Measurements from ENCODE around the gene SLC22A2.

Gene SLC22A2

DNA sequence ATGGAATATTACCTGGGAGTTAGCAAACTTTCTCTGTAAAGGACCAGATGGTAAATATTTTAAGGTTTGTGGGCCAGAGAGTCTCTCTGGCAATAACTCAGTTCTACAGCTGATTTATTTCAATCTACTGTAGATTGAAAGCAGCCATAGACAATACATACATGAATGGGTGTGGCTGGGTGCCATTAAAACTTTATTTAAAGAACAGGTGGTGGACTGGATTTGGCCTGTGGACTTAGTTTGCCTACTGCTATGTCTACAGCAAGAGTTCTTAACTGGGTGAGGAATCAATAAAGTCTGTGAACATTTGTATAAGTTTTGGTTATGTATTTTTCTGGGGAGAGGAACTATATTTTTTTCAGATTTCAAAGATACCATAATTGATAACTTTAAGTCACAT lies 55.1 kb downstream of the SLC22A2 start:
- no peak for DNase-seq

DNA sequence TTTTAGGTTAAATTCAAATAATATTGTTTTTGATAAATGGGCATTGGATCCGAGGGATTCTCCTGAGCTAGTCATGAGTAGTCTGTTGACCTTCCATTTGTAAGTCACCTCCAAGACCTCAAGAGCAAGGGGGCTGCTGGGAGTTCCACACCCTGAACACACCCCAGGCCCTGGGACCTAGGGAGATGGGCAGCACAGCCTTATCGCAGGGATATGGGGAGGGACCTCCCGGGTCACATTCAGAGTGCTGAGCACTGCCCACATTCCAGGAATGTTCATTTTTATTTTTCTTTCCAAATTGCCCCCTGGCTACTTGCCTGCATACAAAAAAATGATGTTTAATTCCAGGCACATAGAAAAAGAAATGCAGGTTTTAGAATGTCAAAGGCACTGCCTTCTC lies 55.5 kb downstream of the SLC22A2 start:
- DNase-seq, result no peak

DNA sequence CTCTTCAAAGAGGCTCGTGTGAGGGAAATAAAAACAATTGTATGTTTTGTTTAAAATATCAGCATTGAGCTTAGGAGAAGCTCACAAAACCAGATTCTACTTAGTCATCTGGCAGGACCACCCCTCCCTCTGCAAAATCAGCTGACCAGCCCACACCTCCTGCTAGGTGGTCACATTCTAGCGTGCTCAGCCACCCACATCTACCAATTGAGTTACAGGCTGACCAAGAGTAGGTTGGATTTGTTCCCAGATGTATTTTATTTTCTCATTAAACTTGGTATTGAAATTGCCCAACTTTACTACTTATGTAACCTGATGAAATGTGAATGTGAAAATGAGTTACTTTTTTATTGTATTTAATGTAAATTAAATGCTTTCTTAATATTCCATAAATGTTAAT lies 56.2 kb downstream of the SLC22A2 start:
- no peak for DNase-seq

DNA sequence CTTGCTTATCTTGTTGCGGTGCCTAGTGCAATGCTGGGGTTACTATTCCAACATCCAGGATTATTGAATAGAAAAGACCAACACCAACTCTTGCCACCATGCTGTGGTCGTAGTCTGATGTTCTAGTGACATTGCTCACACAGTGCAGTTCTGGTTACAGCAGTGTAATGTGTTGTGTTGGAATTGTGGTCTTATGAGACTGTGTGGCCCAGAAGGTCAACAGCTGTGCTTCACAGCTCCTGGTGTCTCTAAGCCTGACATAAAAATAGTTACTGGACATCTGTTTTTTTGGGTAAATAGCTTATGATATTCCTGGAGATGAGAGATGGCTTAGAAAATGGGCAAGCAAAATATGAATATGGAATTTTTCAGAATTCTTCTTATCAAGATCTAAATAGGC lies 57.6 kb downstream of the SLC22A2 start:
- no peak for DNase-seq

DNA sequence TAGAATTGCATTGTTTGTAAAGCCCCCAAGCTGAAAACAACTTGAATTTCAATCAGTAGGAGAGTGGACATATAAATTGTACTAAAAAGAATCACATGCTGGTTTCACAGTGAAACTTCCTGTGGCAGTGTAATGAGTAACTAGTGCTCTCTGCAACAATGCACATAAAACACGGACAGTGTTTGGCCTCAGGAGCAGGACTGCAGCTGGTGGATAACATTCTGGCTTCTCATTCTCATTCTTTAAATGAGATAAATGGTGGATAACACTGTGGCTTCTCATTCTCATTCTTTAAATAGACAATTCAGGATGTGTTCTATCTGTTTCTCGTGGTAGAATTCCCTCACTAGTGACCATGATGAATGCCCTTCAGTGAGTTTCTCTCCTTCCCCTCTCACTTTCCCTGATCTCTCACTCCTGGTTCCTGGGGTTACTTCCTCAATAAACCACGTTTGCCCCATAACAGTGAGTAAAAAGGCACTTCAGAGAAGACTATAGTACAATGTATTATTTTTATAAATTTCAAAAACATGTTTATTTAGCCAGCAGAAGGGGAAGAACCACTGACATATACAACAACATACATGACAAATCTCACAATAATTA lies 59.9 kb downstream of the SLC22A2 start:
- no peak for DNase-seq

DNA sequence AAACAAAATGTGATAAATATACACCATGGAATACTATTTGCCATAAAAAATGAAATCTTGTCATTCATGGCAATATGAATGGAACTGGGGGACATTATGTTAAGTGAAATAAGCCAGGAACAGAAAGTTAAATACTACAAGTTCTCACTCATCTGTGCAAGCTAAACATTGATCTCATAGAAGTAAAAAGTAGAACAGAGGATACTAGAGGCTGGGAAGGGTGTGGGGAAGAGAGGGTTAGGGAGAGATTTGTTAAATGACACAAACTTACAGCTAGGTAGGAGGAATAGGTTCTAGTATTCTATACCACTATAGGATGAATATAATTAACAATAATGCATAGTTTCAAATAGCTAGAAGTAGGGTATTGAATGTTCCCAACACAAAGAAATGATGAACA lies 61.0 kb downstream of the SLC22A2 start:
- no peak for DNase-seq

DNA sequence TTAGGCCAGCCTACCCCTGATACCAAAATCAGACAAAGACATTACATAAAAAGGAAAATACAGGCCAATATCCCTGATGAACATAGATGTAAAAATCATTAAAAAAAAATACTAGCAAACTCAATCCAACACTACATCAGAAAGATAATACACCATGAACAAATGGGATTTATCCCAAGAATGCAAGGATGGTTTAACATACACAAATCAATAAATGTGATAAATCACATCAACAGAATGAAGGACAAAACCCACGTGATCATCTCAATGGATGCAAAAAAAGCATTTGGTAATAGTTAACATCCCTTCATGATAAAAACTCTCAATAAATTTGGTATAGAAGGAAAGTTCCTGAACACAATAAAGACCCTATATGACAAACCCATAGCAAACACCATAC lies 63.8 kb downstream of the SLC22A2 start:
- DNase-seq, result no peak

DNA sequence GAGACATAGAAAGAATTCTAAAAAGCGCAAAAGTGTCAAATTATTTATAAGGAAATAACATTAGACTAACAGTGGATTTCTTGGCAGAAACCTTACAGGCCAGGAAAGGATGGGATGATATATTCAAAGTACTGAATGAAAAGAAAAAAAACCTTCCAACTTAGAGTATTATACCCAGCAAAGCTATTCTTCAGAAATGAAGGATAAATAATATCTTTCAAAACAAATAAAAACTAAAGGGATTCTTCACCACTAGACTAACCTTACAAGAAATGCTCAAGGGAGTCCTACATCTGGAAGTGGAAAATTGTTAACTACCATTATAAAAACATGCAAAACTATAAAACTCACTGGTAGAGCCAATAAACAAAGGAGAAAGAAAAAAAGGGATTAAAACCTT lies 65.8 kb downstream of the SLC22A2 start:
- DNase-seq, result no peak

DNA sequence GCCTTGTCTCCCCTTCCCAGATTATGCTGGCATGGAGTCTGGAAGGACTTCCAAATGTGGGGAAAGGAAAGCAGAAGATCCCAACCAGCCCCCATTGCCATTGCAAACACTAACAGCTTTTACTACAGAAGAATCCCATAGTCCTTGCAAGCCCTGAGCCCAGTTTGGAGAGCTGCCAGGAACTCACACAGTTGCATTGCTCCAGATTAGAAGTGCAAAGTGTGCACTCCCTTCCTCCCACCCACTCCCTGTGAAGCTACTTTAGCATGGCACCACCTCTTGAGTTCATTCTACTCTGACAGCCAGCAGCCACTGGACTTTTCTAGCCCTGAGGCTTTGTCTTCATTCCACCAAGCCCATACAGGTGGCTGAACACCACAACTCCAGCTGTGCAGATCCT lies 67.6 kb downstream of the SLC22A2 start:
- DNase-seq, result no peak

DNA sequence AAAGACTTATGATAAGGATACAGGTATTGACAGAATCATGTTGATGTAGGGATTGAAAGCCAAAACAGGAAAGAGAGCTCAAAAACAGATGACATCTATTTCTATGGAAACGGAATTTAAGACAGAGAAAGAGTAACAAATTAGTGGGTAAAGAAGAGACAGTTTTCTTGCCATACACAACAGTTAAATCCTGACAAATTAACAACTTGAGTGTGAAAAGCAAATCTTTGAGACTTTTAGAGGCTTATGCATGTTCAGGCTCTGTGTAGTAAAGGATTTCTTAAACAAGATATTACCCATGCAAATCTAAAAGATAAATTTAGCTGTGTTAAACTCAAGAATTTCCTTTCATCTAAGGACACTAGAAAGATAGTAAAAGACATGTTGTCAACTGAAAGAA lies 68.5 kb downstream of the SLC22A2 start:
- no peak for DNase-seq

DNA sequence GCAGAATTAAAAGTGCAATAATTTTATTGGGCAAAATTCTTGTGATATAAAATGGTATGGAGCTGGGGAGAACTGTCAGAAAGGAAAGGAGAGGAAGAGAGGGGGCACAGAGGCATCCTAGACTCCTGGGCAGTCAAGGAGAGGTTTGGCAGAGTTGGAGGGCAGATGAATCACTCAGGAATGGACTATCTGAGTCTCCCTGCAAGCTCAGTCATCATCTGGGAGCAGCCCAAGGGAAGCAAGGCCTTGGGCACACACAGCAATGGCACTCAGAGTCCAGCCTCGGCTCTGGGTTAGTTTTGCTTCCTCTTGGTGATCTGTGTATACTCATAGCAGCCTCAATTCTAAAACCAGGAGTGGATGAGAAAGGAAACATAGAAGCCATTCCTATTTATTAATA lies 69.8 kb downstream of the SLC22A2 start:
- DNase-seq, result no peak

DNA sequence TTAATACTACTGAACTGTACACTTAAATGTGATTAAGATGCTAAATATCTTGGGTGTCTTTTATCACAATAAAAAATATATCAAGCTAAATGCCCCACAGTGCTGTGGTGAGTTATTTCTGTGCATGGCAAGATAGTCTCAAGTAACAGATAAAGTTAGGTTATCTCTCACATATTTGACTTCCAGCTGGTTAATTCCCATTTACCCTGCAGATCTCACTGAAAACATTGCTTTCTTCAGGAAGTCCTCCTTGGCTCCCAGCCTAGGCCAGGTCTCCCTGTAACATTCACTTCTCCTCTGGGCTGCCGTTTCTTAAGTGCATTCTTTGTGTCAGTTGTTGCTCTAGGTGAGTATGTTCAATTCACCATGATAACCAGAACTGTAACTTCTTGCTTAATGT lies 77.9 kb downstream of the SLC22A2 start:
- no peak for DNase-seq

DNA sequence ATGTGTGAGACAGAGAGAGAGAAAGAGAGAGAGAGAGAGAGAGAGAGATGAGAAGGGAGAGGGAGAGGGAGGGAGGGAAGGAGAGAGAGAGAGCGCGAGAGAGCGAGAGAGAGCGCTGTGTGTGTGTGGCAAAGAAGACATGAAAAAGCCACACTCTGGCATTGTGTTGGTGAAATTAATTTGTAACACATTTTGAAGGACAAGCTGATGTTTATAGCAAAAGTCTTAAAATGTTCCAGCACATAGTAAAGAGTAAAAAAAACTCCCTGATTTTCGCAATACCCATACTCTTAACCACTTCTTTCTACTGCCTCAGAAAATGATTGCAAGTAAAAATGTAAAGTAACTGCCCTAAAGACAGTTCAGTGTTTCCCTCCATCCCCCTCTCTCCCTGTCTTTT lies 80.3 kb downstream of the SLC22A2 start:
- no peak for DNase-seq

DNA sequence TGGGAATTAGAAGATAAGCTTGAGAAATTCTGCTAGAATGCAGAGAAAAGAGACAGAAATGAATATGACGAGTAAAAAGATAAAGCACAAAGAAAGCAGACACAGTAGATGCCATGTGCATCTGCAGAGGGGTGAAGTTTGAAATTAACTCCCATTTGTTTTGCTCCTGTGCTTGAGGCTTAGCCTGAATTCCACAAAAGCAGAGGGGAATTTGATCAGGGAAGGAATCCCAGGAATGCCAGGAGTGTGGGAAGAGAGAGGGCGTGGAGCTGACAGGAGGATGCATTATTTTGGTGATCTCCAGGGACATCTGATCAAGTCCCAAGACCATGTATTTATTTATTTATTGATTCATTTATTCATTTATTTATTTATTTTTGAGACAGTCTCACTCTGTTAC lies 81.4 kb downstream of the SLC22A2 start:
- DNase-seq, result no peak

DNA sequence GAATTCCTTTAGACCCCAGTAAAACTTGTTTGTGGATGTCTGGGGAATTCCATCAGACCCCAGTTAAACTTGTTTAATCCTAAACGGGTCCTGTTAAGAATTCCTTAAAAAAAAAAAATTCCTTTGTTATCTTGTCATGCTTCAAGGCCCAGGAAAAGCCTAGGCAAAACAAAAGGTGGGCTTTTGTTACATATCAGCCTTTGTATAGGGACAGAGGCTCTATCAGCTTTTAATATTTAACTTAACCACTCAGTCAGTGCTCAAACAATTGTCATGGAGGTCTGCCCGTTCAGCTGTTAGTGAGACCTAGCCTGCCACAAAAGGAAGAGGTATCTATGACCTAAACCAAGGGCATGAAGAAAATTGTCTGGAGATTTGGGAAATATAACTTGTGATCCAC lies 83.9 kb downstream of the SLC22A2 start:
- no peak for DNase-seq

DNA sequence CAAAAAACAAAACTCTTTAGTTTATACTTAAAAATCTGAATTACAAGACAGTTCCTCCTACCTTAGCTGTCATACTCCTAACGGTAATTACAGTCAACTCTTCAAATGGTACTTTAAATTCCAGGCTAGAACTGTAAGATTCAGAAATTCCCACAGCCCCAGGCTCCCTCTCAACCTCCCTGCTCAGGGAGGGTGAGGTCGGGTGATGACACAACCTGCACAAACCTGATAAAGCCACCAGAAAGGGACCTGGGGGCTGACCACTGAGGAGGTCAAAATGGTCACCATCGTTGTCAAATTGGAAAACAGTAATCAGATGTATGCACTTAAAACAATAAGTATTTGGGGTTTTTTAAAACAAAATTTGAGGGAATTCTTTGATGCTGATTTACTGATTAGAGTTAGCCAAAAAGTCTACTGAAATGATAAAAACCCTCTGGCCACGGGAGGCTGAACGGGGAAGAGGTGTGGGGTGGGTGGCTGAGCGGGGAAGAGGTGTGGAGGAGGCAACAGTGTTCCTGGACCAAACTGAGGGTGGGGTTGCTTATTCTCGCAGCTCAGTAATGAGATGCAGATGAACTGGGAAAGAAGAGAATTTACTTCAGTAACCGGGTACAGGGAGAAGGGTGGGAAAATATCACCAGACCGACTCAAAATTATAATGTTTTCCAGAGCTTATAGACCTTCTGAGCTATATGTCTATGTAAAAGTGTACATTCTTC lies 84.7 kb downstream of the SLC22A2 start:
- no peak for DNase-seq

DNA sequence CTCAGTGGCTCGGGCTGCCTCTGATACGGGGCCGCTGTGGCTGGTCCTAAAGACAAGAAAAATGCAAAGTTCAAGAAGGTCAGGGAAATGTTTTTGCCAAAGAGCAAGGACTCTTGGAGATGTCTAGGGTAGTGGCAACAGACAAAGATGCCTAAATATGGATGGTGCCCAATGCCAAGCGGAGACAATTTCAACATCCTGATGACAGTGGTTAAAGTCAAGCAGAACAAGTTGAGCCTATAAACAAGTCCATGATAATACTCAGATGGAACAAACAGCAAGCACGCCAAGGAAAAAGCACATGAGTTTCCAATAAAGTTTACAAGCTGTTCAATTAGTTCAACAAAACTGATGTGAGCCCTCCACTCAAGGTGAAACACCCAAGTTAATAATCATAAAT lies 85.9 kb downstream of the SLC22A2 start:
- no peak for DNase-seq

DNA sequence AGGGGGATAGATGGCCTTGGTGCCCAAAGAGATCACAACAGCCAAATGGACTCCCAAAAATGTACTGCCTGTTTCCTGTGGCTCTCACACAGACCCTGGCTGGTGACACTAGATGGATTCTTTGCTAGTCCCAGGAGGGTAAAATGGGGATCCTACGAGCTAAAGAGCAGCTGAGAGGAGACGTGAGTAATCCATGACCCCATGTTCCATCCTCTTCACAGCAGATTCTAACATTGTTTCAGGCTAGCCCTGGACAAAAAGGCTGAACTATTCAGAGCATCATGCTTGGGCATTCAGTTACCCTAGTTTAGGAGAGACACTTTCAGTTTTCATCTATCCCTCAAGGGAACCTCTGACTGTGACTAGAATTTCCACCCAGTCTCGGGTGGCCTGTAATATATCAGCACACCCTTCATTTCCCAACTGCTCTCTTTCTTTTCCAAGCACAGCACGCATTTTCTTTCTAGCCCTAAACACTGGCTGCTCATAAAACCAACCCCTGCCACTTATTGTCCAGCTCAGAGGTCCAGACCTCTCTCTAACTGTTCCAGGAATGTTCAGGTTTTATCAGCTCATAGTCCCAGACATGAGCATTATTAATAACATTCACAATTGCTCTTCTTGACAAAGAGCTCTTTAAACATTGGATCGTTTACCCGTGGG lies 88.5 kb downstream of the SLC22A2 start:
- DNase-seq, result no peak

DNA sequence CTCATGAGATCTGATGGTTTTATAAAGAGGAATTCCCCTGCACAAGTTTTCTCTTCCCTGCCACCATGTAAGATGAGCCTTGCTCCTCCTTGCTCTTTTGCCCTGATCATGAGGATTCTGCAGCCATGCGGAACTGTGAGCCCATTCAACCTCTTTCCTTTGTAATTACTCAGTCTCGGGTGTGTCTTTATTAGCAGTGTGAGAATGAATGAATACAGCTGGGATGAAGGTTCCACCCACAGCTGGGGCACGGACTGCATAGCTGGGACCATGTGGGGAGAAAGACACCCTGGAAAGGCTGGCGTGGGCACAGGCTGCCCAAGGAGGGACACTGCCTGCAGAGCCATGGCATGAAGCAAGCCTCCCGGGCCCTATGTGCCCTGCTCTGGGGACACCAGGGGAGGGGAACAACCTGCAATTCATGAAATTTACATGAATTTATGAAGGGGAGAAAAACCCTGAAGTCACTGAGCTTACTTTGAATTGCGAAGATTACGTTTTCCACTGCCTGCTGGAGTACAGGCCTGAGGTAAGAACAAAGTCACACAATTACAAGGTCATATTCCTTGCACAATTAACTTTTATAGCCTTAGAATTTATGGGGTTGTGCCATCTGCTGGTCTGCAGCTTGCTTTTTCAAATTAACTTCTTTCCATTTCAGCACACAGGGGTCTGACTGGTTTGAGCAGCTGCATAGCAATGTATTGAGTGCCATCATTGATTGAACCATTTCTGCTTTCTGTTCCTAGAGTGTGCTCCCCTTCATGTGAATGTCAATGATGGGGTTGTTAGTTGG lies 90.8 kb downstream of the SLC22A2 start:
- no peak for DNase-seq

Data from NCI-H146 (cell line).